HG03575 (cell line): Measurements from ENCODE around the gene SEPTIN1.

Experiments used
- ATAC-seq: cut with Tn5 transposase; IDR thresholded peaks from one replicate; pipeline ENCODE4 v1.9.1; 2021; ENCODE audit not compliant: unreplicated experiment, insufficient number of reproducible peaks, low FRiP score; ENCODE audit errors: extremely low read depth

Gene SEPTIN1

DNA sequence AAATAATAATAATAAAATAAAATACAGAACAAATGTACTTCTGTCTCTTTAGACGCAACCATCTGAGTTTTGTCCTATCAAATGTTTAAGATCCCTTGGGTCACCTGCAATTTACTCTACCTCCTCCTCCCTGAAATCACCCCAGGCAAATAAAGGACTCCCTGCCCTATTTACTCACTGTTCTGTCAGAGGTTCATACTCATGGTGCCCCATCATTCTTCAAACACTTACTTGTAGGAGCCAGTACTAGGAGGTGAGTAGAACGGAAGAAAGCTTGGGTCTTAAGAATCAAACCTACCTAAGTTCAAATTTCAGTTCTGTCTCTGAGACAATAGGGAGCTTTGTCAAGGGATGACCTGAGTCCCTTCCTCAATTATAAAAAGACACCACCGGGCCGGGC is 15.8 kb downstream of the SEPTIN1 start:
- ATAC-seq: no peak

GRCh38 chr16:30365200-30365599 is 17.2 kb downstream of the SEPTIN1 start:
- no peak for ATAC-seq

- no peak for ATAC-seq
Measured at GRCh38 chr16:30361180-30361579, 21.2 kb downstream of the SEPTIN1 start.

DNA sequence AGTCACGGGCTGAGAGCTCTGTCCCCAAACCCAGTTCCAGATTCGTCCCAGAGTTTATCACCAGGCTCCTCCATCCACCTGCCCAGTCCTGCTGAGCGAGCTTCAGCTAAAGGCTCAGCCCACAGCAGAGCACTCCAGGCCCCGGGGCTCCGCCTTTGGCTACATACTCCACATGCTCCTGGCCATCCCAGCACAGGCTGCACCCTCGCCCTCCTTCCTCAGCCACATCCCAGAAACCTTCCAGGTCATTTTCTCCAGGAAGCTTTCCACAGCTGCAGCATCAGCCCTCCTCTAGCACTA is 22.5 kb downstream of the SEPTIN1 start:
- ATAC-seq: no peak

GRCh38 chr16:30358990-30359870 is 23.1 kb downstream of the SEPTIN1 start:
- ATAC-seq: no peak

DNA sequence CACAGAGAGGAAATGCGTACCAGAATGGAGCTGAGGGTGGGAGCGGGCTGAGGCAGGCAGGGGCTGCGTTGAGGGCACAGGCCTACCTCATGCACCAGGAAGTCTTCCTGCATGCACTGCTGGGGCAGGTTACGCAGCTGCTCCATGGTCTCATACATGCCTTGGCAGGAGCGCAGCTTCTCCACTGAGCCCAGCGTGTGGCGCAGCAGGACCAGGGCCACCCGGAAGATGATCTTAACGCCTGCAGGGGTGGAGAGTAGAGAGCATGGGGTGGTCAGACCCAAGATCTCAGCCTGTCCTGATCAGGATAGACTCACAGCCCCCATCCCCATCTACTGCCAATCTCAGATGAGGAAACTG is 23.8 kb downstream of the SEPTIN1 start:
- ATAC-seq: no peak

DNA sequence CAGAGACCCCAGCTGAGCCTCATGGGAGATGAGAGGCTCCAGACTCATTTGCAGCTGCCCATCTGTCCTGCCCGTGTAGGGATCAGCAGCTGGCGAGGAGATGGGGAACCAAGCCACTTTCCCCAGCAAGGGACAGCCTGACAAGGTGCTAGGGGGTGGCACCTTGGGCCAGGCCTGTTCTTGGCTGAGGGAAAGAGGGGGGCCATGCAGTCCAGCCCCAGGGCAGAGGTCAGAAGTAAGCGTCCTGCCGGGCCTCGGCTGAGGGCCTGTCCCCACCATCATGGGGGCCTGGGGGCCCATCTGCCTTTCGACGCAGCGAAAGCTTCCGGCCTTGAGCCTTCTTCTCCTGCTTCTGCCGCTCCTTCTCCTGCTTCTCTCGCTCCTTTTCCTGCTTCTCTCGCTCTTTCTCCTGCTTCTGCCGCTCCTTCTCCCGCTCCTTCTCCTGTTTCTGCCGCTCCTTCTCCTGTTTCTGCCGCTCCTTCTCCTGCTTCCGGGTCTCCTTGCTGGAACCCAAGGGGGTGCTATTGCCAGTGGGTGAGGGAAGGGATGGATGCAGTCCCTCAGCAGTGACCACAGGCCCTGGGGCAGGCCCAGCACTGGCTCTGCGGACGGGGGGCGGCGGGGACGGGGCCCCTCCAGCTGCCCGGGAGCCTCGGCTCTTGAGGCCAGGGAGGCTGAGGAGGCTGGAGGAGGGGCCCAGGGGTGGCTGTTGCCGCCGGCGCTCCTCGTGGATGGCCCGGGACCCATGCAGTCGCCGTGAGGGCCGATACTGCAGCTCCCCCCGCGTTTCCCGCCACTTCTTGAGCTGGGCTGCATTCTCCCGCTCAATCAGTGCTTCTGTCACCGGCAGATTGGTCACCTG is 24.4 kb downstream of the SEPTIN1 start:
- ATAC-seq: no peak

DNA sequence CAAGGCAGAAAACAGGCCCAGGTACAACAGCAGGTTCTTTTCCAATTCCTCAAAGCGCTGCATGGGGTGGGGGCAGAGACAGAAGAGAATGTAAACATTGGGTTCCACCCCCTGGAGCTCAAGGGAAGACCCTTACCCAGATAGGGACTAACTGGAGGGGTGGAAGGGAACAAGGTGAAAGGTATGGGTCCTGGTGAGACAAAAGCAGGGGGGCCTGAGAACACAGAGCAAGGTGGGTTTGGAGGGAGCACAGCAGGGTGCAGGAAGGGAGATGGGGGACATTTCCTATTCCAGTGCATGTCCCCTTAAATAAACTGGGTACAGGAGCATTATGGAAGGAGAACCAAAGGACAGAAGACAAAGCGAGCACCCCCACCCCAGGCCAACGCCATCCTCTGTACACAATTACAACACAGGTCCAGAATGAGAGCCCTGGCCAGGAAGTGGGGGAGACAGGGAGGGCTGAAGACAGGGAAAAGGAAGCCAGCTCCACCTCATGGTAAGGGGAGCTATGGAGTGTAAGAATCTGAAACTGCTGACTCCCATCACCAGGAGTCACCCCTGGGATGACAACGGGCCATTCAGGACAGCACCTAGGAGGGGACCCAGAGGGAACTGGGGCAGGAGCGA is 25.2 kb downstream of the SEPTIN1 start:
- no peak for ATAC-seq

DNA sequence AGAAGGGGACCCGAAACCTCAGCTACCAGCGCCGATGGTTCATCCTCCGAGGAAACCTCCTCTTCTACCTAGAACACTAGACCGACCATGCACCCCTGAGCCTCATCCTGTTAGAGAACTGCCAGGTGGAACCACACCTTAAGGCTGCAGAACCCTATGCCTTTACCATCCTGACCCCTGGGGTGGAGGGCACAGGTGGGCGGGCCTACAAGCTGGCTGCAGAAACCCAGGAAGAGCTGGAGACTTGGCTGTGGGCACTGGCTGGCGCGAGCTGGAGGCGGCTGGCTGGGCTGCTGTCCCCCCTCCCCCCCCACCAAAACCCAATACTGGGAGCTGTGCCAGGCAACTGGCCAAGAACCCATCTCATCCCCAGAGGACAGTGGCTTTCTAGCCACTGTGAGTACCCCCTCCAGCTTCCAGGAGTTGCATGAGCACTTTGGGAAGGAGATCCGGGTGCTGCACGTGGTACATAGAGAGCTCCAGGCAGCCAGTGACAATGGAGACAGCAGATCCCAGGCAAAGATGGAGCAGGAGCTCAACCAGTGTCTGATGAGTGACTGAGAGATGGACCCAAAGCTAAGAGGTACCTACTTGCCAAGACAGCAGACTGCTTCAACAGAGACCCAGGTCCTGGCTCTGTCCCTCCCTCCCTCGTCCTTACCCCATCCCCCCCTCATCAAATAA is 25.8 kb downstream of the SEPTIN1 start:
- ATAC-seq: no peak

DNA sequence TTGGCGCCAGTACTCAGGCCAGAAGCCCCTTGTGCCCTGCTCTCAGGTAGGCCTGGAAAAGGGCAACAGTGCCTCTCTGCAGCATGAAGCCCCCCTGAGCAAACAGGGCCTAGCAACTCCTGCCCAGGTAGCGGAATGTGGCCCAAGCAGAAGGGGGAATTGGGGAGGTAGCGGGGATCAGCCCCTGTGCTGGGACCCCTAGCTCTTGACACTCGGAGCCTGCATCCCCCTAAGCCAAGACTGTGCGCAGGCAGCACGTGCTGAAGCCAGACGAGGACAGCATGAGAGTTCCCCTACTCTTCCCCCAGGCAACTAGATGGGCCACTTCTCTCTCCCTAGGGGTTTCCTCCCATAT is 26.4 kb downstream of the SEPTIN1 start:
- no peak for ATAC-seq

DNA sequence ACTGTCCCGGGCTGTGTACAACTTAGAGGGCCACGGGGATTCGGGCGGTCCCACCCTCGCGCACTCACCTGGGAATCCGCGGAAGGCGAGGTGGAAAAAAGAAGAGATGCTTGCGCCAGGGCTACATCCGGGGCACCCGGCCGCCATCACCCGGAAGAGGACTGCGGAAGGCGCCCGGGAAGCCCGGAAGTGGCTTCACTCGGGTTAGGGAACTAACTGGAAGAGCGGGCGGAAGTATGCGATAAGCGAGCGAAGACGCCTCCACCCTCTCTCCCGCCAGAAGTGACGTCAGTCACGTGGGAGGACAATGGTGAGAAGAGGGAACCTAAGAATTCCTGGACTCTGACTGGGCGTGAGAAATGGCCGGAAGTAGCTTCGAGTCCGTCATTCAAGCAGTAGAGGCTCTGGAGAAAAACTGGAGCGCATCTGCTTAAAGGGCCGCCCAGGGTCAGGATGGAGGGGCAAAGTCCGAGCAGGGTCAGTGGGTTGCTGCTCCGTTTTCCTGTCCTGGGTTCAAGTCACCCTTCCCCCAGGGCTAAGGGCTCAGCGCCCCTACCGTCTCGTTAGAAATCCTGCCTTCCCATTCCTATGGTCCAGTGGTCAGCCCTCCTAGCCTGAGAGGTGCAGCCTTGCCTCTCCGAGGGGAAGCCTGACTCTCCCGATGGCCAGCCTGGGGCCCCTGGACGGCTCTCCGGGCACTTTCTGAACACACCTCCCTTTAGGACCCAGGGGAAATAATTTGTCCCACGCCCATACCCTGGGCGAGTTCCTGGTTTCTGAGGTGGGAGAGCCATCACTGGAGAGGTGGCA is 27.0 kb downstream of the SEPTIN1 start, which contains the start of gene CD2BP2:
Gene CD2BP2, minus strand, starts transcription at position 165 of the 810 bp plus-strand sequence. CDS start 627 bp downstream, outside the sequence.
- no peak for ATAC-seq

- ATAC-seq: no peak
Measured at GRCh38 chr16:30354423-30355143, 27.8 kb downstream of the SEPTIN1 start.

- ATAC-seq: no peak
Measured at GRCh38 chr16:30353438-30354129, 28.8 kb downstream of the SEPTIN1 start.

DNA sequence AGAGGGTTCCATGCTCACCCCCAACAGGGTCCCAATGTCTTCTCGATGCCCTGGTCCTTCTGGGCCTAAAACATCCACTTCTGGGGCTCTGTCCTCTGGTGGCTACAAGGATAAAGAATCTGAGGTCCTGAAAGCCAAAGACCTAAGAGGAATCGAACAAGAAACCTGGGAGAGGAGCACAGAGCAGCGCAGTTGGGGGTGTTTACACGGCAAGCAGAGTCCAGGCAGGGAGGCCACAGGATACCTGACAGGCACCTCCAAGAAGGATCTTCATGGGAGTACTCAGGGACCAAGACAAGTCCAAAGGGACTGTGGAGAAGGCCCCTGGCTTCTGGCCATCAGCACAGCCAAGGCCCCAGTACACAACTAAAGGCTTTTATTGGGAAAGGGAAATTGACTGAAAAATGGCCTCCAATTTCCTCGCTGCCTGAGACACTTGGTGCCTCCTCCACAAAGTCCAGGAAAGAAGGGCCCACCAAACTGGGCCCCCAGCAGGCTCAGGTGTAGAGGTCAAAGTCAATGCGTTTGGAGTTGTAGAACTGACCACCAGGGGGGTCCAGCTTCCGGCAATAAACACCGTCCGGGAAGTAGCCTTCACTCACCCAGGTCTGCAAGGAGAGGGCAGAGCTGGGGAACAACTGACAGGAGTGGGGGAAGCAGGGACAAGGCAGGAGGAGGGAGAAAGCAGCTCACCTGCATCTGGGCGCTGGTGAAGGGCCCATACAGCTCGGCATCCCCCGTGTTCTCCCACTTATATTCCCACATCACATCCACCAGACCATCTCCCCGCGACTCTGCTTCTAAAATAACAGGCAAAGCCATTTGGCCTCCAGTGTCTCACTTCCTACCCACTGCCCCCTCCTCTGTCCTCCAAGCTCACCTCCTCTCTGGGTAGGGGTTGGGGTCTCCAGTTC is 29.6 kb downstream of the SEPTIN1 start:
- no peak for ATAC-seq

GRCh38 chr16:30351586-30352419 is 30.6 kb downstream of the SEPTIN1 start:
- ATAC-seq: no peak

- no peak for ATAC-seq
Measured at GRCh38 chr16:30351001-30351441, 31.3 kb downstream of the SEPTIN1 start.
